ENCODE measurements around the gene OR6C70. TPM values are rescaled to one million over a fixed set of nuclear protein-coding genes. Genes with fewer than 3 reads are reported as not detected.

OR6C70 gene
- total and polyA plus RNA-seq, 2 of the 4 experiments (the other 2 are of a cell fraction), result not detected

DNA sequence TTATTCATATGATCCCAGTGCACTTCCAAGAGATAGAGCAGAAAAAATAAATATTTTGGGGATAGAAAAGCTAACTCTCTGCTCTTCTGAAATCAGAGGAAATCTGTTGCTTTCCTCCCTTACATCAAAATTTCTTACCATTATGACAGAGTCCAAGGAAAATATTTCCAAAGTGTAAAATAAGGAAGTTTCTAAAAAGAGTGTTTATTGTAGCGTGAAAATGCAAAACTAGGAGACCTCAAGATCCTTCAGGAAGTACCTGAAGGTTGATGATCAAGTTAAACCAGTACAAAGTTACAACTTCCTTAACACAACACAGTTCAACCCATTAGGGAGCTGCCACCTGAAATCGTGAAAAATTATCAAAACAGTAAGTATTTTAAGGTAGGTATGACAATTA is 26.2 kb downstream of the OR6C70 start, which contains the start of gene OR6C2:
Gene OR6C2 (plus strand): TSS at position 301 of the 400 bp plus-strand sequence. CDS start 8,138 bp downstream, outside the sequence.
- no peak within 1 kb of the TSS for H4K8ac ChIP-seq (ENCODE audit: low read depth in 2 of 2, low read length in 2 of 2)
- TF ChIP-seq RFX5 (IDR thresholded peaks at IDR 0.05; ENCODE audit: low read depth, low read length), result no peak
- no peak for TF ChIP-seq BHLHE40 (IDR thresholded peaks at IDR 0.05; ENCODE audit: low read depth, low read length)
- TF ChIP-seq, protein P1, sequence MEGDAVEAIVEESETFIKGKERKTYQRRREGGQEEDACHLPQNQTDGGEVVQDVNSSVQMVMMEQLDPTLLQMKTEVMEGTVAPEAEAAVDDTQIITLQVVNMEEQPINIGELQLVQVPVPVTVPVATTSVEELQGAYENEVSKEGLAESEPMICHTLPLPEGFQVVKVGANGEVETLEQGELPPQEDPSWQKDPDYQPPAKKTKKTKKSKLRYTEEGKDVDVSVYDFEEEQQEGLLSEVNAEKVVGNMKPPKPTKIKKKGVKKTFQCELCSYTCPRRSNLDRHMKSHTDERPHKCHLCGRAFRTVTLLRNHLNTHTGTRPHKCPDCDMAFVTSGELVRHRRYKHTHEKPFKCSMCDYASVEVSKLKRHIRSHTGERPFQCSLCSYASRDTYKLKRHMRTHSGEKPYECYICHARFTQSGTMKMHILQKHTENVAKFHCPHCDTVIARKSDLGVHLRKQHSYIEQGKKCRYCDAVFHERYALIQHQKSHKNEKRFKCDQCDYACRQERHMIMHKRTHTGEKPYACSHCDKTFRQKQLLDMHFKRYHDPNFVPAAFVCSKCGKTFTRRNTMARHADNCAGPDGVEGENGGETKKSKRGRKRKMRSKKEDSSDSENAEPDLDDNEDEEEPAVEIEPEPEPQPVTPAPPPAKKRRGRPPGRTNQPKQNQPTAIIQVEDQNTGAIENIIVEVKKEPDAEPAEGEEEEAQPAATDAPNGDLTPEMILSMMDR (conservative IDR thresholded peaks at IDR 0.05; ENCODE audit: low read depth, low read length), result no peak
- no peak for TF ChIP-seq CHD1 (IDR thresholded peaks at IDR 0.05; ENCODE audit: low read depth, low read length)
- no peak for TF ChIP-seq SMC3 (IDR thresholded peaks at IDR 0.05; ENCODE audit: low read depth, low read length)
- TF ChIP-seq, protein P2, sequence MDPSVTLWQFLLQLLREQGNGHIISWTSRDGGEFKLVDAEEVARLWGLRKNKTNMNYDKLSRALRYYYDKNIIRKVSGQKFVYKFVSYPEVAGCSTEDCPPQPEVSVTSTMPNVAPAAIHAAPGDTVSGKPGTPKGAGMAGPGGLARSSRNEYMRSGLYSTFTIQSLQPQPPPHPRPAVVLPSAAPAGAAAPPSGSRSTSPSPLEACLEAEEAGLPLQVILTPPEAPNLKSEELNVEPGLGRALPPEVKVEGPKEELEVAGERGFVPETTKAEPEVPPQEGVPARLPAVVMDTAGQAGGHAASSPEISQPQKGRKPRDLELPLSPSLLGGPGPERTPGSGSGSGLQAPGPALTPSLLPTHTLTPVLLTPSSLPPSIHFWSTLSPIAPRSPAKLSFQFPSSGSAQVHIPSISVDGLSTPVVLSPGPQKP (IDR thresholded peaks at IDR 0.05; ENCODE audit: borderline replicate concordance, low read depth, low read length), result no peak
- no peak for TF ChIP-seq CEBPB (IDR thresholded peaks at IDR 0.05; ENCODE audit: low read depth, low read length)
- TF ChIP-seq RAD21 (IDR thresholded peaks at IDR 0.05; ENCODE audit: low read length), result no peak
- no peak for TF ChIP-seq MXI1 (IDR thresholded peaks at IDR 0.05; ENCODE audit: borderline replicate concordance, low read depth, low read length)
- dilution Hi-C loops (cut with HindIII; ENCODE audit: low sequenced_read_pairs, unreplicated experiment), result no loop called here
- ATAC-seq (ENCODE audit: low read depth), result no peak
- H3K9me1 ChIP-seq (ENCODE audit: insufficient read depth, low read length), result no peaks in the 10 kb centered on the region
- no peak within 1 kb of the TSS for H3K14ac ChIP-seq (replicated peaks; ENCODE audit: low read depth, low read length)
- no peak within 1 kb of the TSS for H3K27ac ChIP-seq (ENCODE audit: insufficient read depth, low read length)
- H2BK5ac ChIP-seq (ENCODE audit: low read depth, low read length, poor library complexity, severe bottlenecking), result no peak within 1 kb of the TSS
- H4K5ac ChIP-seq (ENCODE audit: low read depth, low read length), result no peak within 1 kb of the TSS
- no peaks in the 10 kb centered on the region for H4K20me1 ChIP-seq (ENCODE audit: insufficient read depth, low read length)
- DNase-seq, result no peak
- no peak within 1 kb of the TSS for H2AK9ac ChIP-seq (replicated peaks; ENCODE audit: low read depth, low read length, poor library complexity)
- intact Hi-C loops (cut with micrococcal nuclease), result no loop called here
- H3K9ac ChIP-seq (ENCODE audit: low read depth, low read length), result no peak within 1 kb of the TSS
- in situ Hi-C loops (cut with MboI; ENCODE audit: low sequenced_read_pairs), result no loop called here
- no peak within 1 kb of the TSS for H3K56ac ChIP-seq (ENCODE audit: extremely low read depth, insufficient read depth, low read length)
- H2BK20ac ChIP-seq (ENCODE audit: low read depth, low read length), result no peak within 1 kb of the TSS
- no CpG with 5 or more reads among the region's 2 CpGs for WGBS, 2 experiments (ENCODE audit: extremely low coverage in 2 of 2, insufficient read length in 1 of 2)
- no peaks in the 10 kb centered on the region for H3K79me1 ChIP-seq (ENCODE audit: low read depth in 1 of 2, low read length in 2 of 2)
- no peak within 1 kb of the TSS for H2AFZ ChIP-seq (replicated peaks; ENCODE audit: low read length, poor library complexity)
- H3K4me2 ChIP-seq (ENCODE audit: low read depth, low read length), result no peak within 1 kb of the TSS
- H3K4me1 ChIP-seq (ENCODE audit: control insufficient read depth, insufficient read depth, low read length), result no peaks in the 10 kb centered on the region
- no peak within 1 kb of the TSS for H3K4ac ChIP-seq (ENCODE audit: low read depth, low read length)
- H2BK15ac ChIP-seq (ENCODE audit: low read depth, low read length), result no peak within 1 kb of the TSS
- no peak within 1 kb of the TSS for H3K18ac ChIP-seq (ENCODE audit: low read depth, low read length)
- no peak within 1 kb of the TSS for H3K4me3 ChIP-seq (ENCODE audit: insufficient read depth, low read depth, low read length)
- H3K23ac ChIP-seq (ENCODE audit: low read depth, low read length), result no peak within 1 kb of the TSS
- ChIA-PET CTCF (no interaction called here), POLR2A (ENCODE audit: unreplicated experiment) (no interaction called here)
- H3K27me3 ChIP-seq (ENCODE audit: control insufficient read depth, insufficient read depth, low read length), result no peaks in the 10 kb centered on the region
- H3K36me3 ChIP-seq (ENCODE audit: control insufficient read depth, insufficient read depth, low read length), result no peaks in the 10 kb centered on the region
- no peak within 1 kb of the TSS for H4K91ac ChIP-seq (ENCODE audit: insufficient read depth, low read depth, low read length)
- H2BK120ac ChIP-seq (ENCODE audit: low read depth, low read length), result no peak within 1 kb of the TSS
- no peaks in the 10 kb centered on the region for H3K9me3 ChIP-seq (ENCODE audit: control insufficient read depth, insufficient read depth, low read length)
- H2AK5ac ChIP-seq (ENCODE audit: low read depth, low read length), result no peak within 1 kb of the TSS
- BruUV-seq (replicated peaks), result no TSS peak
